Stimulated activated CD4-positive, alpha-beta T cell treated with anti-CD3 and anti-CD28 coated beads, Interleukin-15, amount 100 ng/mL, for 48 hours (primary cell): ENCODE data around the gene NRG2.

Experiments used
- DNase-seq, 2 donors: peaks; one replicate each; pipeline ENCODE4 v3.0.0-alpha.2; 2020; ENCODE audit warnings: low read depth in 2 of 2

Gene NRG2

GRCh38 chr5:140041099-140041491 is 2.0 kb downstream of the NRG2 start:
- DNase-seq, result no peak

GRCh38 chr5:140040358-140040757 is 2.7 kb downstream of the NRG2 start:
- DNase-seq, result no peak

GRCh38 chr5:140039561-140039960 is 3.5 kb downstream of the NRG2 start:
- no peak for DNase-seq

GRCh38 chr5:140038373-140038957 is 4.6 kb downstream of the NRG2 start:
- DNase-seq, result no peak

GRCh38 chr5:140037012-140037411 is 6.1 kb downstream of the NRG2 start:
- DNase-seq, result no peak

- DNase-seq, result no peak
These were observed 7.2 kb downstream of the NRG2 start for GRCh38 chr5:140035881-140036280.

- DNase-seq, result no peak
These were observed 9.9 kb downstream of the NRG2 start for GRCh38 chr5:140033037-140033760.

GRCh38 chr5:140032296-140032695 is 10.8 kb downstream of the NRG2 start:
- no peak for DNase-seq

- no peak for DNase-seq
These were observed 15.3 kb downstream of the NRG2 start for GRCh38 chr5:140027807-140028206.

GRCh38 chr5:140025736-140026135 is 17.4 kb downstream of the NRG2 start:
- DNase-seq, result no peak

- DNase-seq, result no peak
These were observed 18.2 kb downstream of the NRG2 start for GRCh38 chr5:140024928-140025327.

- DNase-seq, result no peak
These were observed 19.4 kb downstream of the NRG2 start for GRCh38 chr5:140023611-140024191.

- DNase-seq, result no peak
These were observed 22.4 kb downstream of the NRG2 start for GRCh38 chr5:140020601-140021177.

- no peak for DNase-seq
These were observed 24.0 kb downstream of the NRG2 start for GRCh38 chr5:140018920-140019644.

- DNase-seq, result no peak
These were observed 24.6 kb downstream of the NRG2 start for GRCh38 chr5:140018517-140018916.

- DNase-seq, result no peak
These were observed 25.0 kb downstream of the NRG2 start for GRCh38 chr5:140018096-140018481.

- DNase-seq, result no peak
These were observed 25.6 kb downstream of the NRG2 start for GRCh38 chr5:140017397-140018095.

GRCh38 chr5:140015706-140016105 is 27.4 kb downstream of the NRG2 start:
- DNase-seq, result no peak

- DNase-seq, result no peak
These were observed 28.3 kb downstream of the NRG2 start for GRCh38 chr5:140014751-140015150.

GRCh38 chr5:140013536-140013935 is 29.6 kb downstream of the NRG2 start:
- no peak for DNase-seq

GRCh38 chr5:140012443-140012842 is 30.7 kb downstream of the NRG2 start:
- no peak for DNase-seq
